ENCODE results near the gene MPZL1. TPM values are rescaled to one million over a fixed set of nuclear protein-coding genes. Genes with fewer than 3 reads are reported as not detected.
"Not testable (repeated sequence)": the region's sequence is repeated elsewhere in the genome, so short reads cannot be mapped to it uniquely, and the experiment has no call there.

The MPZL1 gene
- total and polyA plus RNA-seq, 7 experiments from 2014 or later, result 4.8 to 25.3 (median 12.2) TPM

- ATAC-seq (no peak), DNase-seq (no peak)
- intact Hi-C loops (cut with micrococcal nuclease), result loop anchor here (5.0 to 10.0 kb wide), 6 partner anchors 260 to 1987 kb away; partner anchors contain the start of genes GPA33 (in 1 of the 2), SLC19A2 (in 1 of the 2) and STYXL2 (in 1 of the 2)
- H3K36me3 ChIP-seq (ENCODE audit: control insufficient read depth in 2 of 3, insufficient read depth in 3 of 3, low read length in 3 of 3), result peaks cover 0 to 4% (median 0%) of the 10 kb centered on the region in 3 experiments
- H3K9me3 ChIP-seq (ENCODE audit: control insufficient read depth in 2 of 3, low read length in 3 of 3), result no peaks in the 10 kb centered on the region
- ChIA-PET POLR2A (no interaction called here), CTCF (no interaction called here)
- no peak overlapping the region for H3K4me3 ChIP-seq (ENCODE audit: low read length)
- Mint-ChIP-seq H3K4me3 (peak overlapping the region in 9 of 10 donors; percentile 52 to 93 (median 89)), H3K36me3 (peaks cover 0 to 7% (median 0%) of the 10 kb centered on the region in 5 donors), H3K27ac (peak overlapping the region in 4 of 9 donors; percentile 32 to 54 (median 34)), H3K9me3 (peaks cover 0 to 19% (median 0%) of the 10 kb centered on the region in 11 donors), H3K4me1 (peaks cover 37 to 68% (median 58%) of the 10 kb centered on the region in 7 donors), H3K27me3 (peaks cover 0 to 15% (median 0%) of the 10 kb centered on the region in 5 donors)
- H3K27ac ChIP-seq (ENCODE audit: low read depth, low read length), result no peak overlapping the region
- H3K4me1 ChIP-seq (ENCODE audit: control insufficient read depth in 2 of 2, insufficient read depth in 2 of 2, low read length in 2 of 2), result peaks cover 4 to 13% of the 10 kb centered on the region in 2 donors
- H3K27me3 ChIP-seq (ENCODE audit: control insufficient read depth in 2 of 2, insufficient read depth in 2 of 2, low read length in 2 of 2), result no peaks in the 10 kb centered on the region
These were observed 4.4 kb upstream of the MPZL1 start for GRCh38 chr1:167717351-167717750.

- peaks cover 0 to 5% (median 0%) of the 10 kb centered on the region in 5 donors for H3K27me3 Mint-ChIP-seq
- H3K4me3 ChIP-seq (ENCODE audit: low read length), result no peak overlapping the region
- DNase-seq, result no peak
- peak overlapping the region; percentile 25 to 96 (median 64) for H3K4me3 Mint-ChIP-seq
- H3K4me1 Mint-ChIP-seq, result peaks cover 36 to 75% (median 62%) of the 10 kb centered on the region in 7 donors
- peaks cover 10 to 18% of the 10 kb centered on the region in 2 donors for H3K4me1 ChIP-seq (ENCODE audit: control insufficient read depth in 2 of 2, insufficient read depth in 2 of 2, low read length in 2 of 2)
- ChIA-PET POLR2A (no interaction called here), CTCF (interaction anchor here (0.6 kb wide), 1 partner anchor 363 kb away, joined by 3 read pairs; no protein-coding TSS in a partner anchor)
- no peaks in the 10 kb centered on the region for H3K9me3 ChIP-seq (ENCODE audit: control insufficient read depth in 2 of 3, low read length in 3 of 3)
- H3K36me3 Mint-ChIP-seq, result peaks cover 0 to 7% (median 0%) of the 10 kb centered on the region in 5 donors
- peaks cover 0 to 4% (median 0%) of the 10 kb centered on the region in 3 experiments for H3K36me3 ChIP-seq (ENCODE audit: control insufficient read depth in 2 of 3, insufficient read depth in 3 of 3, low read length in 3 of 3)
- intact Hi-C loops (cut with micrococcal nuclease), result loop anchor here (5.0 to 10.0 kb wide), 6 partner anchors 262 to 1986 kb away; partner anchors contain the start of genes GPA33 (in 1 of the 2), SLC19A2 (in 1 of the 2) and STYXL2 (in 1 of the 2)
- H3K27ac Mint-ChIP-seq, result peak overlapping the region; percentile 11 to 95 (median 70)
- H3K27ac ChIP-seq (ENCODE audit: low read depth, low read length), result no peak overlapping the region
- H3K27me3 ChIP-seq (ENCODE audit: control insufficient read depth in 2 of 2, insufficient read depth in 2 of 2, low read length in 2 of 2), result no peaks in the 10 kb centered on the region
- no peak for ATAC-seq
- peaks cover 0 to 14% (median 0%) of the 10 kb centered on the region in 11 donors for H3K9me3 Mint-ChIP-seq
These were observed 2.7 kb upstream of the MPZL1 start for GRCh38 chr1:167718914-167719691.

GRCh38 chr1:167719715-167720421 is 1.9 kb upstream of the MPZL1 start:
- CTCF ChIA-PET, result interaction anchor here (0.6 kb wide), 1 partner anchor 362 kb away, joined by 3 read pairs; no protein-coding TSS in a partner anchor
- Mint-ChIP-seq H3K4me1 (peaks cover 42 to 76% (median 65%) of the 10 kb centered on the region in 7 donors), H3K27ac (peak overlapping the region in 8 of 9 donors; percentile 45 to 95 (median 73)), H3K4me3 (peak overlapping the region; percentile 33 to 96 (median 80))
- H3K36me3 ChIP-seq (ENCODE audit: control insufficient read depth in 2 of 3, insufficient read depth in 3 of 3, low read length in 3 of 3); H3K36me3 Mint-ChIP-seq; H3K9me3 Mint-ChIP-seq; H3K27me3 Mint-ChIP-seq; H3K4me3 ChIP-seq (ENCODE audit: low read length); POLR2A ChIA-PET; H3K27me3 ChIP-seq (ENCODE audit: control insufficient read depth in 2 of 2, insufficient read depth in 2 of 2, low read length in 2 of 2); ATAC-seq; H3K9me3 ChIP-seq (ENCODE audit: control insufficient read depth in 2 of 3, low read length in 3 of 3); DNase-seq; H3K27ac ChIP-seq (ENCODE audit: low read depth, low read length): not testable (repeated sequence)
- H3K4me1 ChIP-seq (ENCODE audit: control insufficient read depth in 2 of 2, insufficient read depth in 2 of 2, low read length in 2 of 2), result peaks cover 8 to 18% of the 10 kb centered on the region in 2 donors
- intact Hi-C loops (cut with micrococcal nuclease), result loop anchor here (5.0 to 10.0 kb wide), 8 partner anchors 42 to 1985 kb away; partner anchors contain the start of genes GPA33 (in 1 of the 2), SLC19A2 (in 1 of the 2), STYXL2 (in 1 of the 2) and TIPRL (in 1 of the 2)

GRCh38 chr1:167720965-167721616 is 691 bp upstream of the MPZL1 start:
- peak overlapping the region; percentile 64 for H3K4me3 ChIP-seq (ENCODE audit: low read length)
- H3K4me1 ChIP-seq (ENCODE audit: control insufficient read depth in 2 of 2, insufficient read depth in 2 of 2, low read length in 2 of 2), result peaks cover 5 to 18% of the 10 kb centered on the region in 2 donors

GRCh38 chr1:167722152-167722869 is 529 bp downstream of the MPZL1 start:
- peak in 5 of 9 donors; percentile 11 to 53 (median 20) for DNase-seq
- POLR2A ChIA-PET, result interaction anchor here (0.7 to 2.7 kb wide), 4 partner anchors 7 to 214 kb away, joined by 3 to 12 read pairs (median 4); no protein-coding TSS in a partner anchor
- Histone ChIP-seq H3K27me3 (ENCODE audit: control insufficient read depth in 2 of 2, insufficient read depth in 2 of 2, low read length in 2 of 2) (no peaks in the 10 kb centered on the region), H3K27ac (ENCODE audit: low read depth, low read length) (peak overlapping the region; percentile 70), H3K4me3 (ENCODE audit: low read length) (peak overlapping the region; percentile 64), H3K9me3 (ENCODE audit: control insufficient read depth in 2 of 3, low read length in 3 of 3) (no peaks in the 10 kb centered on the region), H3K36me3 (ENCODE audit: control insufficient read depth in 2 of 3, insufficient read depth in 3 of 3, low read length in 3 of 3) (peaks cover 0 to 4% (median 0%) of the 10 kb centered on the region in 3 experiments), H3K4me1 (ENCODE audit: control insufficient read depth in 2 of 2, insufficient read depth in 2 of 2, low read length in 2 of 2) (peaks cover 5 to 18% of the 10 kb centered on the region in 2 donors)
- CTCF ChIA-PET, result no interaction called here
- peak overlapping the region; percentile 85 to 96 (median 90) for H3K4me3 Mint-ChIP-seq
- H3K27me3 Mint-ChIP-seq, result peaks cover 0 to 5% (median 0%) of the 10 kb centered on the region in 5 donors
- intact Hi-C loops (cut with micrococcal nuclease), result loop anchor here (1.0 to 5.0 kb wide), 4 partner anchors 8 to 455 kb away; partner anchors contain the start of gene TIPRL (in 1 of the 2)
- peak overlapping the region in 8 of 9 donors; percentile 22 to 95 (median 73) for H3K27ac Mint-ChIP-seq
- H3K36me3 Mint-ChIP-seq, result peaks cover 0 to 15% (median 0%) of the 10 kb centered on the region in 5 donors
- no peaks in the 10 kb centered on the region for H3K9me3 Mint-ChIP-seq
- peak; percentile 48 for ATAC-seq
- H3K4me1 Mint-ChIP-seq, result peaks cover 31 to 70% (median 60%) of the 10 kb centered on the region in 7 donors

More at GRCh38 chr1:167720965-167721616, 691 bp upstream of the MPZL1 start:
- H3K9me3 Mint-ChIP-seq, result no peaks in the 10 kb centered on the region
- peak overlapping the region; percentile 85 to 96 (median 91) for H3K4me3 Mint-ChIP-seq
- POLR2A ChIA-PET, result no interaction called here
- ATAC-seq, result peak; percentile 5
- peak in 1 of 9 donors; percentile 13 for DNase-seq
- peaks cover 0 to 1% (median 0%) of the 10 kb centered on the region in 5 donors for H3K27me3 Mint-ChIP-seq
- H3K27ac Mint-ChIP-seq, result peak overlapping the region; percentile 70 to 95 (median 86)
- peaks cover 36 to 73% (median 63%) of the 10 kb centered on the region in 7 donors for H3K4me1 Mint-ChIP-seq
- H3K36me3 Mint-ChIP-seq, result peaks cover 0 to 13% (median 0%) of the 10 kb centered on the region in 5 donors
- peaks cover 0 to 4% (median 0%) of the 10 kb centered on the region in 3 experiments for H3K36me3 ChIP-seq (ENCODE audit: control insufficient read depth in 2 of 3, insufficient read depth in 3 of 3, low read length in 3 of 3)
- intact Hi-C loops (cut with micrococcal nuclease), result loop anchor here (1.0 to 5.0 kb wide), 4 partner anchors 41 to 456 kb away; partner anchors contain the start of gene TIPRL (in 1 of the 2)
- no peaks in the 10 kb centered on the region for H3K9me3 ChIP-seq (ENCODE audit: control insufficient read depth in 2 of 3, low read length in 3 of 3)
- CTCF ChIA-PET, result no interaction called here
- H3K27me3 ChIP-seq (ENCODE audit: control insufficient read depth in 2 of 2, insufficient read depth in 2 of 2, low read length in 2 of 2), result no peaks in the 10 kb centered on the region
- peak overlapping the region; percentile 70 for H3K27ac ChIP-seq (ENCODE audit: low read depth, low read length)
